Measurements from ENCODE around the gene SPAG17.

Gene SPAG17

GRCh38 chr1:118186026-118186425 lies 998 bp upstream of the SPAG17 start:
- Histone ChIP-seq H3K36me3 (ENCODE audit: control insufficient read depth, low read length) (no peaks in the 10 kb centered on the region), H4K20me1 (ENCODE audit: control insufficient read depth, insufficient read depth, low read depth, low read length) (no peaks in the 10 kb centered on the region), H3K4me2 (ENCODE audit: low read length) (no peak overlapping the region), H3K9me2 (replicated peaks; ENCODE audit: control insufficient read depth, low read length) (no peaks in the 10 kb centered on the region), H3K27me3 (ENCODE audit: control insufficient read depth, low read length) (no peaks in the 10 kb centered on the region), H3K27ac (ENCODE audit: low read depth, low read length) (no peak overlapping the region), H3K4me3 (ENCODE audit: low read length) (no peak overlapping the region), H3K9me3 (ENCODE audit: control insufficient read depth, insufficient read depth, low read length) (0 out of 2 replicates have a peak, but pooled peaks cover 2% of the 10 kb centered on the region), H3F3A (ENCODE audit: control insufficient read depth, insufficient read depth) (no peaks in the 10 kb centered on the region), H3K79me2 (ENCODE audit: control insufficient read depth, low read length) (no peaks in the 10 kb centered on the region), H3K4me1 (ENCODE audit: control insufficient read depth, low read length) (no peaks in the 10 kb centered on the region)
- TF ChIP-seq EZH2phosphoT487 (IDR thresholded peaks at IDR 0.05; ENCODE audit: borderline replicate concordance, low read length) (no peak), CTCF (IDR thresholded peaks at IDR 0.05; ENCODE audit: low read depth, low read length, poor library complexity, severe bottlenecking) (no peak)

- Histone ChIP-seq H3K79me2 (ENCODE audit: control insufficient read depth, low read length) (no peaks in the 10 kb centered on the region), H3K4me3 (ENCODE audit: low read length) (no peak overlapping the region), H3K27me3 (ENCODE audit: control insufficient read depth, low read length) (no peaks in the 10 kb centered on the region), H3K4me2 (ENCODE audit: low read length) (no peak overlapping the region), H3K9me3 (ENCODE audit: control insufficient read depth, insufficient read depth, low read length) (0 out of 2 replicates have a peak, but pooled peaks cover 2% of the 10 kb centered on the region), H4K20me1 (ENCODE audit: control insufficient read depth, insufficient read depth, low read depth, low read length) (no peaks in the 10 kb centered on the region), H3K4me1 (ENCODE audit: control insufficient read depth, low read length) (no peaks in the 10 kb centered on the region), H3K36me3 (ENCODE audit: control insufficient read depth, low read length) (no peaks in the 10 kb centered on the region), H3K27ac (ENCODE audit: low read depth, low read length) (no peak overlapping the region), H3F3A (ENCODE audit: control insufficient read depth, insufficient read depth) (no peaks in the 10 kb centered on the region), H3K9me2 (replicated peaks; ENCODE audit: control insufficient read depth, low read length) (no peaks in the 10 kb centered on the region)
- no peak for TF ChIP-seq CTCF (IDR thresholded peaks at IDR 0.05; ENCODE audit: low read depth, low read length, poor library complexity, severe bottlenecking)
- TF ChIP-seq EZH2phosphoT487 (IDR thresholded peaks at IDR 0.05; ENCODE audit: borderline replicate concordance, low read length): no peak
Measured at GRCh38 chr1:118184739-118185083, 317 bp downstream of the SPAG17 start.

- Histone ChIP-seq H3K4me3 (ENCODE audit: low read length) (no peak overlapping the region), H3K27ac (ENCODE audit: low read depth, low read length) (no peak overlapping the region), H3K4me2 (ENCODE audit: low read length) (no peak overlapping the region), H3K9me3 (ENCODE audit: control insufficient read depth, insufficient read depth, low read length) (0 out of 2 replicates have a peak, but pooled peaks cover 2% of the 10 kb centered on the region), H3K36me3 (ENCODE audit: control insufficient read depth, low read length) (no peaks in the 10 kb centered on the region), H3K9me2 (replicated peaks; ENCODE audit: control insufficient read depth, low read length) (no peaks in the 10 kb centered on the region), H3K27me3 (ENCODE audit: control insufficient read depth, low read length) (no peaks in the 10 kb centered on the region), H3K79me2 (ENCODE audit: control insufficient read depth, low read length) (no peaks in the 10 kb centered on the region), H3F3A (ENCODE audit: control insufficient read depth, insufficient read depth) (no peaks in the 10 kb centered on the region), H4K20me1 (ENCODE audit: control insufficient read depth, insufficient read depth, low read depth, low read length) (no peaks in the 10 kb centered on the region), H3K4me1 (ENCODE audit: control insufficient read depth, low read length) (no peaks in the 10 kb centered on the region)
- no peak for TF ChIP-seq CTCF (IDR thresholded peaks at IDR 0.05; ENCODE audit: low read depth, low read length, poor library complexity, severe bottlenecking)
- no peak for TF ChIP-seq EZH2phosphoT487 (IDR thresholded peaks at IDR 0.05; ENCODE audit: borderline replicate concordance, low read length)
Measured at GRCh38 chr1:118183586-118183985, 1.4 kb downstream of the SPAG17 start.

GRCh38 chr1:118177998-118178397 lies 7.0 kb downstream of the SPAG17 start:
- Histone ChIP-seq H3F3A (ENCODE audit: control insufficient read depth, insufficient read depth) (no peaks in the 10 kb centered on the region), H4K20me1 (ENCODE audit: control insufficient read depth, insufficient read depth, low read depth, low read length) (no peaks in the 10 kb centered on the region), H3K27me3 (ENCODE audit: control insufficient read depth, low read length) (no peaks in the 10 kb centered on the region), H3K79me2 (ENCODE audit: control insufficient read depth, low read length) (no peaks in the 10 kb centered on the region), H3K9me2 (replicated peaks; ENCODE audit: control insufficient read depth, low read length) (no peaks in the 10 kb centered on the region), H3K36me3 (ENCODE audit: control insufficient read depth, low read length) (no peaks in the 10 kb centered on the region), H3K4me2 (ENCODE audit: low read length) (no peak overlapping the region), H3K4me3 (ENCODE audit: low read length) (no peak overlapping the region), H3K4me1 (ENCODE audit: control insufficient read depth, low read length) (no peaks in the 10 kb centered on the region), H3K9me3 (ENCODE audit: control insufficient read depth, insufficient read depth, low read length) (no peaks in the 10 kb centered on the region), H3K27ac (ENCODE audit: low read depth, low read length) (no peak overlapping the region)
- no peak for TF ChIP-seq EZH2phosphoT487 (IDR thresholded peaks at IDR 0.05; ENCODE audit: borderline replicate concordance, low read length)
- TF ChIP-seq CTCF (IDR thresholded peaks at IDR 0.05; ENCODE audit: low read depth, low read length, poor library complexity, severe bottlenecking): no peak

All from DOHH2 (cell line).